ENCODE data around the gene PRKG2.

- TF ChIP-seq POLR2A (IDR thresholded peaks at IDR 0.05; ENCODE audit: low read depth, low read length) (no peak), ZBTB40 (IDR thresholded peaks at IDR 0.05; ENCODE audit: borderline replicate concordance) (no peak), CTCF (IDR thresholded peaks at IDR 0.05 in 2 of 3, conservative IDR thresholded peaks at IDR 0.05 in 1 of 3; ENCODE audit: control insufficient read depth in 2 of 3, extremely low read depth in 1 of 3, insufficient read depth in 1 of 3, low read depth in 3 of 3, low read length in 3 of 3) (no peak), FOS (IDR thresholded peaks at IDR 0.05; ENCODE audit: borderline replicate concordance, extremely low read depth, insufficient read length) (no peak), SIX5 (IDR thresholded peaks at IDR 0.05; ENCODE audit: low read depth, low read length, severe bottlenecking) (no peak), NRF1 (conservative IDR thresholded peaks at IDR 0.05; ENCODE audit: low read depth, low read length) (no peak)
Measured at GRCh38 chr4:81143183-81143582, 71.8 kb downstream of the PRKG2 start.
